A673 (cell line): ENCODE results near the gene TCF3. TPM values are rescaled to one million over a fixed set of nuclear protein-coding genes. Genes with fewer than 3 reads are reported as not detected.
"Not testable (repeated sequence)": the region's sequence is repeated elsewhere in the genome, so short reads cannot be mapped to it uniquely, and the experiment has no call there.

ENCODE experiments used
- BruUV-seq: library from RNA; stranded (reverse); fragments of 400-500 nt; replicated peaks from 2 replicates; lab custom pipeline; 2021; lab: Mats Ljungman, UMichigan
- CTCF ChIA-PET: fragments of 300-600 bp; sonication (Branson Sonifier 250); formaldehyde crosslinking; loops from one replicate; lab custom pipeline; 2022; ENCODE audit warnings: antibody characterized with exemption; lab: Charles Lee
- POLR2A ChIA-PET: fragments of 300-600 bp; sonication (Branson Sonifier 250); formaldehyde crosslinking; loops from one replicate; lab custom pipeline; 2022; ENCODE audit warnings: antibody characterized with exemption; ENCODE audit not compliant: low non-redundant PET; lab: Charles Lee
- DNase-seq: peaks from one replicate; pipeline ENCODE4 v3.0.0-alpha.2; 2015; ENCODE audit warnings: low spot score
- H3K27ac ChIP-seq: fragments of 200-600 bp; sonication (generic); 2 replicates; pipeline ENCODE4 v1.5.1; 2016; ENCODE audit warnings: mixed run types, low read depth, mild to moderate bottlenecking, mixed read lengths, antibody characterized with exemption, low read length; ENCODE audit not compliant: poor library complexity, severe bottlenecking
- H3K27me3 ChIP-seq: fragments of 200-600 bp; sonication (generic); replicated peaks from 2 replicates; pipeline ENCODE4 v1.6.1; 2017; ENCODE audit warnings: mixed run types, low read depth, mild to moderate bottlenecking, mixed read lengths, antibody characterized with exemption, low read length; ENCODE audit not compliant: insufficient read depth, poor library complexity
- H3K36me3 ChIP-seq: fragments of 200-600 bp; sonication (generic); 2 replicates; pipeline ENCODE4 v1.6.1; 2016; ENCODE audit warnings: mixed run types, mild to moderate bottlenecking, mixed read lengths, antibody characterized with exemption, low read length; ENCODE audit not compliant: insufficient read depth, poor library complexity, severe bottlenecking
- H3K4me1 ChIP-seq: fragments of 200-600 bp; sonication (generic); 2 replicates; pipeline ENCODE4 v1.6.1; 2017; ENCODE audit warnings: mixed run types, mild to moderate bottlenecking, mixed read lengths, antibody characterized with exemption, low read length; ENCODE audit not compliant: insufficient read depth, poor library complexity, severe bottlenecking
- H3K4me3 ChIP-seq: fragments of 200-600 bp; sonication (generic); 2 replicates; pipeline ENCODE4 v1.5.1; 2016; ENCODE audit warnings: low read depth, mixed run types, mild to moderate bottlenecking, mixed read lengths, low read length; ENCODE audit not compliant: poor library complexity, severe bottlenecking
- H3K9me3 ChIP-seq: fragments of 200-600 bp; sonication (generic); 2 replicates; pipeline ENCODE4 v1.6.1; 2016; ENCODE audit warnings: mixed run types, low read depth, mild to moderate bottlenecking, mixed read lengths, antibody characterized with exemption, low read length; ENCODE audit not compliant: poor library complexity, severe bottlenecking
- CTCF ChIP-seq: fragments of 300-800, 200-600 bp; sonication (generic); conservative IDR thresholded peaks from 2 replicates; pipeline ENCODE4 v1.5.1; 2017; ENCODE audit warnings: low read depth, mild to moderate bottlenecking, antibody characterized with exemption, low read length, moderate library complexity, mixed read lengths
- EZH2 ChIP-seq: fragments of 200-600 bp; sonication (generic); IDR thresholded peaks from 2 replicates; pipeline ENCODE4 v1.6.1; 2017; ENCODE audit warnings: borderline replicate concordance, low read depth, mild to moderate bottlenecking, mixed read lengths, antibody characterized with exemption, low read length; ENCODE audit not compliant: poor library complexity, severe bottlenecking
- intact Hi-C: fragments of 100-400 bp; cut with micrococcal nuclease; formaldehyde crosslinking; loops from one replicate; pipeline ENCODE4 v1.10.0; 2022; ENCODE audit not compliant: unreplicated experiment
- total RNA-seq: library from RNA; stranded (reverse); gene quantifications from 2 replicates; pipeline ENCODE4 v1.2.3, GENCODE V29; 2021

Gene TCF3
- total RNA-seq, 1 experiment from 2014 or later = 333 TPM

- Histone ChIP-seq H3K9me3 (no peaks in the 10 kb centered on the region), H3K4me3 (no peak overlapping the region), H3K27ac (no peak overlapping the region), H3K36me3 (peaks cover 87% of the 10 kb centered on the region), H3K4me1 (peaks cover 18% of the 10 kb centered on the region), H3K27me3 (no peaks in the 10 kb centered on the region)
- ChIA-PET CTCF (no interaction called here), POLR2A (no interaction called here)
- no TSS peak for BruUV-seq
- no peak for DNase-seq
- intact Hi-C loops = no loop called here
- TF ChIP-seq CTCF (no peak), EZH2 (no peak)
Observed at GRCh38 chr19:1645299-1645698, 7.1 kb downstream of the TCF3 start.

GRCh38 chr19:1644070-1644469 is 8.3 kb downstream of the TCF3 start:
- TF ChIP-seq CTCF = no peak
- no peak for TF ChIP-seq EZH2
- intact Hi-C loops = no loop called here

GRCh38 chr19:1640893-1641448 is 11.4 kb downstream of the TCF3 start:
- Histone ChIP-seq H3K27ac (peak overlapping the region; percentile 13), H3K36me3 (peaks cover 86% of the 10 kb centered on the region)
- intact Hi-C loops, BruUV-seq, H3K27me3 ChIP-seq, H3K9me3 ChIP-seq, H3K4me1 ChIP-seq, H3K4me3 ChIP-seq: not testable (repeated sequence)
- ChIA-PET POLR2A (interaction anchor here (0.6 kb wide), 1 partner anchor 220 kb away, joined by 5 read pairs; no protein-coding TSS in a partner anchor), CTCF (interaction anchor here (1.0 kb wide), 1 partner anchor 185 kb away, joined by 12 read pairs; no protein-coding TSS in a partner anchor)
- peak; percentile 71 for DNase-seq

More at GRCh38 chr19:1644070-1644469, 8.3 kb downstream of the TCF3 start:
- no peak for DNase-seq
- Histone ChIP-seq H3K4me3 (no peak overlapping the region), H3K36me3 (peaks cover 86% of the 10 kb centered on the region), H3K4me1 (peaks cover 6% of the 10 kb centered on the region), H3K9me3 (no peaks in the 10 kb centered on the region), H3K27ac (no peak overlapping the region), H3K27me3 (no peaks in the 10 kb centered on the region)
- ChIA-PET POLR2A (no interaction called here), CTCF (no interaction called here)
- BruUV-seq = no TSS peak
